Superior temporal gyrus (tissue), 1 donor: Measurements from ENCODE around the gene KLF11.
A peak's percentile ranks its signal among the peaks of the same experiment; 100 is the strongest.

Experiments
- DNase-seq: peaks from one replicate; pipeline ENCODE4 v3.0.0-alpha.2; 2016; ENCODE audit errors: extremely low spot score

The KLF11 gene

GRCh38 chr2:10043256-10043905, at the start of gene KLF11:
Gene KLF11 (plus strand): TSS chr2:10043550. CDS start chr2:10043717, 167 bp downstream.
- DNase-seq, result peak; percentile 69

GRCh38 chr2:9994462-9994861, 48.9 kb upstream of the KLF11 start:
- DNase-seq, result no peak

GRCh38 chr2:9995059-9995458, 48.3 kb upstream of the KLF11 start:
- no peak for DNase-seq

GRCh38 chr2:9996321-9996720, 47.0 kb upstream of the KLF11 start:
- no peak for DNase-seq

- no peak for DNase-seq
Measured at GRCh38 chr2:9997936-9998335, 45.4 kb upstream of the KLF11 start.

- no peak for DNase-seq
Measured at GRCh38 chr2:9998916-9999654, 44.3 kb upstream of the KLF11 start.

- DNase-seq, result peak; percentile 1
Measured at GRCh38 chr2:9999693-10000092, 43.7 kb upstream of the KLF11 start.

GRCh38 chr2:10000541-10000940, 42.8 kb upstream of the KLF11 start:
- DNase-seq, result no peak

- no peak for DNase-seq
Measured at GRCh38 chr2:10001586-10001985, 41.8 kb upstream of the KLF11 start.

GRCh38 chr2:10002109-10002508, 41.2 kb upstream of the KLF11 start:
- DNase-seq, result no peak

- DNase-seq, result no peak
Measured at GRCh38 chr2:10002681-10003080, 40.7 kb upstream of the KLF11 start.

GRCh38 chr2:10003206-10004125, 39.9 kb upstream of the KLF11 start:
- no peak for DNase-seq

GRCh38 chr2:10004401-10004800, 38.9 kb upstream of the KLF11 start:
- DNase-seq, result no peak

GRCh38 chr2:10004836-10005235, 38.5 kb upstream of the KLF11 start:
- DNase-seq, result no peak

GRCh38 chr2:10005461-10006235, 37.7 kb upstream of the KLF11 start:
- DNase-seq, result no peak

GRCh38 chr2:10006236-10007161, 36.9 kb upstream of the KLF11 start:
- DNase-seq, result no peak

GRCh38 chr2:10007435-10007834, 35.9 kb upstream of the KLF11 start:
- no peak for DNase-seq

- DNase-seq, result no peak
Measured at GRCh38 chr2:10007921-10008808, 35.2 kb upstream of the KLF11 start.

- DNase-seq, result no peak
Measured at GRCh38 chr2:10008809-10009176, 34.6 kb upstream of the KLF11 start.
